Activated T-cell treated with anti-CD3 and anti-CD28 coated beads for 48 hours (primary cell): ENCODE data around the gene TNKS2.
"Not testable (repeated sequence)": the region's sequence is repeated elsewhere in the genome, so short reads cannot be mapped to it uniquely, and the experiment has no call there.

Experiments used
- DNase-seq: peaks from one replicate; pipeline ENCODE4 v3.0.0-alpha.2; 2020; ENCODE audit warnings: low read depth

TNKS2 gene

GRCh38 chr10:91865562-91866081, 67.4 kb downstream of the TNKS2 start:
- no peak for DNase-seq

GRCh38 chr10:91875156-91875555, 76.9 kb downstream of the TNKS2 start:
- no peak for DNase-seq

- no peak for DNase-seq
Measured at GRCh38 chr10:91875779-91876178, 77.6 kb downstream of the TNKS2 start.

- DNase-seq: no peak
Measured at GRCh38 chr10:91879515-91880170, 81.4 kb downstream of the TNKS2 start.

GRCh38 chr10:91880310-91880709, 82.1 kb downstream of the TNKS2 start:
- DNase-seq: no peak

GRCh38 chr10:91883549-91884444, 85.6 kb downstream of the TNKS2 start:
- no peak for DNase-seq

GRCh38 chr10:91884536-91884935, 86.3 kb downstream of the TNKS2 start:
- no peak for DNase-seq

- DNase-seq: no peak
Measured at GRCh38 chr10:91885362-91886079, 87.3 kb downstream of the TNKS2 start.

- no peak for DNase-seq
Measured at GRCh38 chr10:91886954-91887271, 88.7 kb downstream of the TNKS2 start.

GRCh38 chr10:91887272-91888076, 89.2 kb downstream of the TNKS2 start:
- no peak for DNase-seq

- DNase-seq: no peak
Measured at GRCh38 chr10:91891125-91892001, 93.1 kb downstream of the TNKS2 start.

- DNase-seq: no peak
Measured at GRCh38 chr10:91893051-91893450, 94.8 kb downstream of the TNKS2 start.

GRCh38 chr10:91894261-91894685, 96.0 kb downstream of the TNKS2 start:
- DNase-seq: not testable (repeated sequence)

GRCh38 chr10:91896212-91896756, 98.1 kb downstream of the TNKS2 start:
- DNase-seq: no peak

GRCh38 chr10:91897421-91897820, 99.2 kb downstream of the TNKS2 start:
- DNase-seq: no peak

GRCh38 chr10:91901784-91902677, 103.8 kb downstream of the TNKS2 start:
- peak; percentile 33 for DNase-seq

GRCh38 chr10:91907033-91907594, 108.9 kb downstream of the TNKS2 start:
- no peak for DNase-seq

- DNase-seq: no peak
Measured at GRCh38 chr10:91907914-91908336, 109.7 kb downstream of the TNKS2 start.
